Spleen (tissue), 11 donors: ENCODE data around the gene HOXD4. TPM values are rescaled to one million over a fixed set of nuclear protein-coding genes. Genes with fewer than 3 reads are reported as not detected.

ENCODE experiments used
- DNase-seq: peaks from one replicate; pipeline ENCODE4 v3.0.0-alpha.2; 2020
- H3K27ac ChIP-seq, 8 donors: fragments of 200-600 bp; sonication (generic) in 7 of 8; 1 replicate in 4 of 8; 2 replicates in 4 of 8; pipeline versions ENCODE4 v1.5.0 to v1.8.0; 2016 to 2021; ENCODE audit warnings: inconsistent platforms in 4 of 8, mild to moderate bottlenecking in 4 of 8, moderate library complexity in 1 of 8
- H3K27me3 ChIP-seq, 7 donors: fragments of 200-600 bp; sonication (generic) in 6 of 7; replicated peaks in 1 of 7; 1 replicate in 4 of 7; 2 replicates in 3 of 7; pipeline versions ENCODE4 v1.5.0 to v1.8.0; 2016 to 2021; ENCODE audit warnings: inconsistent platforms in 3 of 7, mild to moderate bottlenecking in 1 of 7
- H3K36me3 ChIP-seq, 6 donors: fragments of 200-600 bp; sonication (generic) in 5 of 6; 1 replicate in 4 of 6; 2 replicates in 2 of 6; pipeline versions ENCODE4 v1.5.0 to v1.8.0; 2016 to 2021; ENCODE audit warnings: inconsistent platforms in 2 of 6
- H3K4me1 ChIP-seq, 6 donors: fragments of 200-600 bp; sonication (generic) in 5 of 6; 1 replicate in 3 of 6; 2 replicates in 3 of 6; pipeline versions ENCODE4 v1.5.0 to v1.8.0; 2016 to 2021; ENCODE audit warnings: inconsistent platforms in 3 of 6
- H3K4me3 ChIP-seq, 8 donors: fragments of 200-600 bp; sonication (generic) in 7 of 8; 1 replicate in 4 of 8; 2 replicates in 4 of 8; pipeline versions ENCODE4 v1.5.0 to v1.8.0; 2016 to 2021; ENCODE audit warnings: inconsistent platforms in 4 of 8, mild to moderate bottlenecking in 4 of 8, moderate library complexity in 2 of 8
- H3K9me3 ChIP-seq, 8 donors: fragments of 200-600 bp; sonication (generic) in 7 of 8; 1 replicate in 4 of 8; 2 replicates in 4 of 8; pipeline versions ENCODE4 v1.5.0 to v1.8.0; 2016 to 2021; ENCODE audit warnings: inconsistent platforms in 4 of 8
- CTCF ChIP-seq, 11 experiments: fragments of 200-600 bp in 7 of 11; fragments of 450-650 bp in 4 of 11; sonication (generic) in 4 of 11; IDR thresholded peaks in 8 of 11; conservative IDR thresholded peaks in 3 of 11; 1 replicate in 7 of 11; 2 replicates in 4 of 11; pipeline versions ENCODE4 v1.4.0 to v1.8.0; 2016 to 2021; ENCODE audit warnings: antibody characterized with exemption in 11 of 11, inconsistent platforms in 4 of 11, mild to moderate bottlenecking in 1 of 11
- POLR2A ChIP-seq, 3 donors: fragments of 450-650 bp; IDR thresholded peaks; one replicate each; pipeline ENCODE4 v1.5.1; 2017; ENCODE audit warnings: antibody characterized with exemption in 3 of 3, mild to moderate bottlenecking in 1 of 3
- POLR2AphosphoS5 ChIP-seq, 3 donors: sonication (generic); formaldehyde crosslinking; IDR thresholded peaks; one replicate each; pipeline ENCODE4 v1.5.1; 2017; ENCODE audit warnings: antibody characterized with exemption in 3 of 3
- WGBS, 5 donors: extraction: QIAGEN DNeasy Blood & Tissue Kit in 3 of 5; methylation state at CpG; one replicate each; pipeline versions ENCODE4 v1.1.5 to v1.1.7; 2013 to 2018; 5-methylcytosine and 5-hydroxymethylcytosine counted together
- intact Hi-C: fragments of 100-400 bp; cut with DNase I; formaldehyde crosslinking; loops from one replicate; pipeline ENCODE4 v1.15.0; 2023; ENCODE audit warnings: low total_unique reads
- polyA plus RNA-seq, 3 donors: library from polyadenylated mRNA; stranded (reverse); fragments of 200-250 nt; gene quantifications; one replicate each; pipeline ENCODE4 v1.2.1, GENCODE V29; 2013
- total RNA-seq, 7 donors: library from RNA; depleted of rRNA in 3 of 7; stranded (reverse); fragments of >200 nt in 3 of 7; fragmentation: NEBNext Ultra II Directional in 4 of 7; extraction: Animal tissue kit (Norgen Biotek cat#: 25700) in 4 of 7; gene quantifications; one replicate each; pipeline versions ENCODE4 v1.1.0 to v1.2.1, GENCODE V29; 2016 to 2021
- donor health status: healthy with polysubstance abuse.
- donor health status: DM: no; HTN: no; CAD: no; lungs with moderate emphysema.
- donor health status: DM: no; HTN: no; CAD: no.
- donor health status: Bipolar disorder and iron deficiency.
- donor health status: healthy.
- donor health status: DM: no; HTN: no; CAD: no.
- donor health status: DM: yes; HTN: yes; CAD: no.

Gene HOXD4
- total and polyA plus RNA-seq, 10 donors, result 0.88 to 9.8 (median 6.5) TPM

- DNase-seq, result no peak
- Histone ChIP-seq H3K27ac (no peak overlapping the region), H3K27me3 (peaks cover 16 to 100% (median 96%) of the 10 kb centered on the region in 7 donors), H3K4me1 (peaks cover 0 to 49% (median 11%) of the 10 kb centered on the region in 6 donors), H3K9me3 (no peaks in the 10 kb centered on the region), H3K4me3 (peak overlapping the region in 4 of 8 donors; percentile 27 to 60 (median 34)), H3K36me3 (no peaks in the 10 kb centered on the region)
- intact Hi-C loops, result no loop called here
- WGBS, 5 donors, result 6 to 12% (median 8%) methylated on average over 22 of the region's 22 CpGs
- no peak for TF ChIP-seq CTCF (IDR thresholded peaks at IDR 0.05 in 8 of 11, conservative IDR thresholded peaks at IDR 0.05 in 3 of 11)
- no peak for TF ChIP-seq POLR2A (IDR thresholded peaks at IDR 0.05)
- TF ChIP-seq POLR2AphosphoS5 (IDR thresholded peaks at IDR 0.05), result no peak
These were observed 6.8 kb downstream of the HOXD4 start for GRCh38 chr2:176158186-176158591.

DNA sequence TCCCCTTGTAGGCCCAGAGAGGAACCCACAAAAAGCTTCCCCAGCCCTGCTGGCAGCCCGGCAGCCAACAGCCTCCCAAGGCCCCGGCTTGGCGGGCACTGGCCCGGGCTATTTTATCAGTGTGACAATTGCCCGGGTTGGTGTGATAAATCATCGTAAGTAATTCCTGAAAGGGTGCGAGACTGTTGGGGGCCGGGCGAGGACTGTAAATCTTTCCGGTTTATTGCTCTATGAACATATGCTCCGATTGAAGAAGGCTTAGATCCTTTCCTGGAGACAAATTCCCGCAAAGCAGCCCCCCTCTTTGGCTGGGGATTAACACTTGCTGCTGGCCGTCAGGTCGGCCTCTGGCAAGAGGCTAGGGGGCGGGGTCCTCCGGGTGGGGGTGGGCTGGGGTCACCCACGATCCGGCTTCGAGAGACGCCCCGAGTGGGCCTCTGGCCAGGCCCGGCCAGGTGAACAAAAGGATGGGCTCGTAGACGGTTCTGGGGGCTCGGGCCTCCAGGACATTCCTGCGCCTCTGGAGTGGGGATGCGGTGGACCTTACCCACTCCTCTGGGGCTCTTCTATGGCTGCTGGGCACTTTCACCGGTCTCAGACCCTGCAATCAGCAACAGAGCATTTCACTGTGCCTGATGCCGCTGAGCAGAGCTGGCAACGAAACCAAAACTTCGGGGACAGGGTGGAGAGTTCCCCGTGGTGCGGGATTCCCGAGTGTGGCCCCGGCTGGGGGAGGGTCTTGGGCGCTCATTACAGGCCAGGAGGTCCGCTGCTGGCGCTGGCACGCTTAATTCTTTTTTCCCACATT, 7.7 kb downstream of the HOXD4 start:
- no peaks in the 10 kb centered on the region for H3K36me3 ChIP-seq
- peaks cover 0 to 46% (median 11%) of the 10 kb centered on the region in 6 donors for H3K4me1 ChIP-seq
- TF ChIP-seq POLR2A (IDR thresholded peaks at IDR 0.05) (no peak), POLR2AphosphoS5 (IDR thresholded peaks at IDR 0.05) (no peak), CTCF (IDR thresholded peaks at IDR 0.05 in 8 of 11, conservative IDR thresholded peaks at IDR 0.05 in 3 of 11) (no peak)
- intact Hi-C loops, result no loop called here
- no peak overlapping the region for H3K4me3 ChIP-seq
- H3K27me3 ChIP-seq, result peaks cover 16 to 100% (median 97%) of the 10 kb centered on the region in 7 donors
- no peak overlapping the region for H3K27ac ChIP-seq
- 14 to 32% (median 23%) methylated on average over 30 to 39 of the region's 39 CpGs for WGBS, 5 donors
- DNase-seq, result no peak
- H3K9me3 ChIP-seq, result no peaks in the 10 kb centered on the region

DNA sequence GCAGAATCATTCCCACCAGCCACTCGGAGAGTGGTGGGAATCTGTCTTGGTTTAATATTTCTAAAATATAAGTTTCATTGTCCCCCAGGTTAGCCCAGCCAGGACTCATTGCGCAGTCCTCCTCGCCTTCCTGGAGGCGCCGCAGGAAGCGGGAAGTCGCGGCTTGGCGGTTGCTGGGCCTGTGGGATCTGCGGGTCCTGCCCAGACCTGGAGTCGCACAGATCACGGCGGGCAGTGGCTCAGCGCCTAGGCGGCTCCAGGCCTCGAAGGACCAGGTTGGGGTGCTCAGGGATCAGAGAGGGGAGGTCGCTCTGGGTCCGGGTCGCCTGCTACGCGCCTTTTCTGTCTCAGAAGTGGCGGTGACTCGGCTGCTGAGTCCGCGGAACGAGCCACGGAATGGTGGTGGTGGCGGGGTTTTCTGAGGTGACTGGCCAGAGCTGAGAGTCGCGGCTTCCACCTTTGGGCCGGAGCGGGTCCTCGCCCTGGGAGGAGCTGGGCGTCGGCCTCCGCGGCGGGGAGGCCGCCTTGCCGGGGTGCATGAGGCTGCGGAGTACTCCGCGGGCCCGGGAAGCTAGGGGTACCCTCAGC, 8.4 kb downstream of the HOXD4 start:
- H3K9me3 ChIP-seq, result peaks cover 0 to 4% (median 0%) of the 10 kb centered on the region in 8 donors
- DNase-seq, result no peak
- no peak for TF ChIP-seq CTCF (IDR thresholded peaks at IDR 0.05 in 8 of 11, conservative IDR thresholded peaks at IDR 0.05 in 3 of 11)
- TF ChIP-seq POLR2A (IDR thresholded peaks at IDR 0.05), result no peak
- no peak for TF ChIP-seq POLR2AphosphoS5 (IDR thresholded peaks at IDR 0.05)
- 16 to 38% (median 20%) methylated on average over 16 to 44 of the region's 44 CpGs for WGBS, 5 donors
- intact Hi-C loops, result no loop called here
- H3K27ac ChIP-seq, result no peak overlapping the region
- H3K36me3 ChIP-seq, result no peaks in the 10 kb centered on the region
- H3K4me1 ChIP-seq, result peaks cover 0 to 46% (median 12%) of the 10 kb centered on the region in 6 donors
- peaks cover 16 to 100% (median 97%) of the 10 kb centered on the region in 7 donors for H3K27me3 ChIP-seq
- peak overlapping the region in 1 of 8 donors; percentile 17 for H3K4me3 ChIP-seq
